Measurements from ENCODE around the gene SLC19A1. TPM values are rescaled to one million over a fixed set of nuclear protein-coding genes. Genes with fewer than 3 reads are reported as not detected.

Gene SLC19A1
- total RNA-seq, 1 donor = 7.4 TPM

GRCh38 chr21:45485686-45486442, 56.4 kb downstream of the SLC19A1 start:
- no peak for DNase-seq (ENCODE audit: low read depth)
- no peak for TF ChIP-seq CTCF (IDR thresholded peaks at IDR 0.05; ENCODE audit: insufficient read depth, low read length)
- H3K4me3 ChIP-seq (ENCODE audit: low read depth, low read length) = no peak overlapping the region

GRCh38 chr21:45484318-45484717, 57.9 kb downstream of the SLC19A1 start:
- DNase-seq (ENCODE audit: low read depth) = no peak
- TF ChIP-seq CTCF (IDR thresholded peaks at IDR 0.05; ENCODE audit: insufficient read depth, low read length) = no peak
- H3K4me3 ChIP-seq (ENCODE audit: low read depth, low read length) = no peak overlapping the region

GRCh38 chr21:45482899-45483821, 59.1 kb downstream of the SLC19A1 start:
- no peak for DNase-seq (ENCODE audit: low read depth)
- H3K4me3 ChIP-seq (ENCODE audit: low read depth, low read length) = no peak overlapping the region
- no peak for TF ChIP-seq CTCF (IDR thresholded peaks at IDR 0.05; ENCODE audit: insufficient read depth, low read length)

GRCh38 chr21:45481977-45482898, 60.0 kb downstream of the SLC19A1 start:
- TF ChIP-seq CTCF (IDR thresholded peaks at IDR 0.05; ENCODE audit: insufficient read depth, low read length) = no peak
- DNase-seq (ENCODE audit: low read depth) = no peak
- no peak overlapping the region for H3K4me3 ChIP-seq (ENCODE audit: low read depth, low read length)

GRCh38 chr21:45481566-45481965, 60.7 kb downstream of the SLC19A1 start:
- TF ChIP-seq CTCF (IDR thresholded peaks at IDR 0.05; ENCODE audit: insufficient read depth, low read length) = no peak

More at GRCh38 chr21:45481566-45481965, 60.7 kb downstream of the SLC19A1 start:
- no peak overlapping the region for H3K4me3 ChIP-seq (ENCODE audit: low read depth, low read length)
- DNase-seq (ENCODE audit: low read depth) = no peak
